Brain microvascular endothelial cell (primary cell): ENCODE results near the gene TRAP1.

Experiments used
- DNase-seq: peaks from one replicate; pipeline ENCODE4 v3.0.0-alpha.2; 2020
- H3K27ac ChIP-seq: fragments of 250-450 bp; sonication (Bioruptor Pico); 2 replicates; pipeline ENCODE4 v1.5.1; 2020; ENCODE audit warnings: mild to moderate bottlenecking, moderate library complexity
- H3K27me3 ChIP-seq: fragments of 250-450 bp; sonication (Bioruptor Pico); replicated peaks from 2 replicates; pipeline ENCODE4 v1.5.1; 2020; ENCODE audit warnings: mild to moderate bottlenecking
- H3K36me3 ChIP-seq: fragments of 250-450 bp; sonication (Bioruptor Pico); replicated peaks from 2 replicates; pipeline ENCODE4 v1.5.1; 2020; ENCODE audit warnings: mild to moderate bottlenecking
- H3K4me3 ChIP-seq: 2 replicates; pipeline ENCODE4 v1.5.1; 2011; ENCODE audit warnings: low read depth, mild to moderate bottlenecking, control low read depth, low read length, moderate library complexity
- CTCF ChIP-seq: IDR thresholded peaks from 2 replicates; pipeline ENCODE4 v1.5.1; 2011; ENCODE audit warnings: low read depth, mild to moderate bottlenecking, moderate library complexity, low read length, control low read depth, inconsistent platforms; ENCODE audit errors: missing control alignments
- in situ Hi-C: cut with HindIII; loops from 2 replicates; pipeline ENCODE4 v1.10.0; 2017; ENCODE audit warnings: low sequenced_read_pairs, low pct_ligation_motif_present

TRAP1 gene

DNA sequence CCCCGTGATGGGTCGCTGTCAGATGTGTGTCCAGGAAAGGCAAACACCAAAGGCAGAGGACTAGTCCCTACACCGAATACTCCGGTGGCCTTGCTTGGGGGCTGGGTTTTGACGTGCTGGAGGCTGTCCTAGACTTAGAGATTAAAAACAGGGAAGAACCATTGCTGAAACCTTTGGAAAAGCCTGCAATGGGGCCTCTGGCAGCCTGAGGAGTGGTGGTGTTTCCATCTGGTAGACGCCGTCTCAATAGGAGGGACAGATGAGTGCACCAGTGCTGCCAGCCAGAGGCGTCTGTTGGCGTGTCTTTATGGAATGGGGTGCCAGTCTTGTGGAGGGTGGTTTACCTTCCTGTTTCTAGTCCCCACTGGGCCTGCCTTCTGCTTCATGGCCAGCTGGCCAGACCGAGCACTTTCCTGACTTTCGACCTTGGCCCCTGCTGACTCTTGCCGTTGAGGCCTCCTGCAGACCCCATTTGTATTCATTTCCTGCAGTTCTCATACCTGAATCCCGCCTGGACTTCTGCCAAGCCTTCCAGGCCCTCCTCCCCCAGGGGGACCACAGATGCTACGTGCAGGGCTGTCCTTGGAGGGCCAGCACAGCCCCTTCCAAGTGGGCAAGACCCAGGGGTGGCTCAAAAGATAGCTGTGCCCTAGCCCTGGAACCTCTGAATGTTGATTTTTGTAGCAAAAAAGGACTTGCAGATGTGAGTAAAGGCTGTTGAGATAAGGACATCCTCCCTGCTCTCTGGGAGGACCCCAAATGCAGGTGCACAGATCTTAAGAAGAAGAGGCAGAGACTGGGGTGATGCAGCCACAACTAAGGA is 64.7 kb downstream of the TRAP1 start:
- Histone ChIP-seq H3K27ac (no peak overlapping the region), H3K27me3 (no peaks in the 10 kb centered on the region), H3K4me3 (no peak overlapping the region), H3K36me3 (peaks cover 27% of the 10 kb centered on the region)
- DNase-seq, result no peak
- in situ Hi-C loops, result no loop called here
- TF ChIP-seq CTCF, result no peak

- Histone ChIP-seq H3K4me3 (no peak overlapping the region), H3K27ac (no peak overlapping the region), H3K36me3 (peaks cover 18% of the 10 kb centered on the region), H3K27me3 (no peaks in the 10 kb centered on the region)
- DNase-seq, result no peak
- in situ Hi-C loops, result no loop called here
- no peak for TF ChIP-seq CTCF
These were observed 65.6 kb downstream of the TRAP1 start for GRCh38 chr16:3651461-3652372.

DNA sequence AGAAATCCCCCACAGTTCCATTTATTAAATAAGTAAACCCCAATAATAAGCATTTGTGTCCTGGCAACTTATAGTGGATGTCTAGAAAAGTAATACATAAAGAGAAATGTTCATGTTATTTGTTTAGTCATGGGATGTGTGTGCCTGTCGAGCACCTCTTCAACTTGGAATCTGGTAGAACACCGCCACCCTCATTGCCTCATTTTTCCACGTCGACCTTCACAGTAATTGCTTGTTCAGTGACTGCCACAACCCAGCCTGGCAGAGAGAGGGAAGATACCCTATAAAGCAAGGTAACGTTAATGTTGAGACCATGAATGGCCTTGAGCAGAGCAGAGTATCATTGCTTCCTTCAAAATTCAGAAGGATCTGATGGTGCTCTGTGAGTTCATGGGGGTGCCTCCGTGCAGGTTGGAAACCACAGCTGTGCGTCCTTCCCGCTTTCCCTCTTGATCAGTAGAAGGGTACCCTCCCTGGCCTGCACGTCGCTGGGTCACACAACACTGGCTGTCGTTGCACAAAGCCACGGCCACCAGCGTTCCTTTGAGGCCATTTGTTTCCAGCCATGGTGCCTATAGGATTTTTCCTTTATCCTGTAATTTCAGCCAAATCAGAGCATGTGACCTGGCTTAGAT is 66.6 kb downstream of the TRAP1 start:
- Histone ChIP-seq H3K27me3 (no peaks in the 10 kb centered on the region), H3K36me3 (peaks cover 11% of the 10 kb centered on the region), H3K27ac (no peak overlapping the region), H3K4me3 (no peak overlapping the region)
- no peak for TF ChIP-seq CTCF
- DNase-seq, result no peak
- in situ Hi-C loops, result no loop called here

- in situ Hi-C loops, result no loop called here
- Histone ChIP-seq H3K36me3 (no peaks in the 10 kb centered on the region), H3K27me3 (no peaks in the 10 kb centered on the region), H3K4me3 (no peak overlapping the region), H3K27ac (no peak overlapping the region)
- DNase-seq, result no peak
- no peak for TF ChIP-seq CTCF
These were observed 70.9 kb downstream of the TRAP1 start for GRCh38 chr16:3646348-3646920.

GRCh38 chr16:3645504-3646347 is 71.6 kb downstream of the TRAP1 start:
- no peak overlapping the region for H3K4me3 ChIP-seq

More at GRCh38 chr16:3645504-3646347, 71.6 kb downstream of the TRAP1 start:
- in situ Hi-C loops, result no loop called here
- no peaks in the 10 kb centered on the region for H3K36me3 ChIP-seq
- no peak for TF ChIP-seq CTCF
- H3K27me3 ChIP-seq, result no peaks in the 10 kb centered on the region
- no peak for DNase-seq
- H3K27ac ChIP-seq, result no peak overlapping the region
